ENCODE results near the gene CDCA3.

Gene CDCA3

GRCh38 chr12:6809056-6809455 is 42.0 kb downstream of the CDCA3 start:
- ATAC-seq (replicated peaks) (no peak), DNase-seq (no peak)
- Mint-ChIP-seq H3K36me3 (ENCODE audit: insufficient read depth) (peaks cover 12% of the 10 kb centered on the region), H3K27me3 (peaks cover 4% of the 10 kb centered on the region in 2 donors), H3K27ac (no peak overlapping the region), H3K9me3 (no peaks in the 10 kb centered on the region), H3K4me3 (no peak overlapping the region), H3K4me1 (ENCODE audit: low read depth in 2 of 2) (no peaks in the 10 kb centered on the region)

- H3K9me3 Mint-ChIP-seq = no peaks in the 10 kb centered on the region
- peaks cover 13% of the 10 kb centered on the region for H3K36me3 Mint-ChIP-seq (ENCODE audit: insufficient read depth)
- no peaks in the 10 kb centered on the region for H3K4me1 Mint-ChIP-seq (ENCODE audit: low read depth in 2 of 2)
- H3K4me3 Mint-ChIP-seq = no peak overlapping the region
- DNase-seq (no peak), ATAC-seq (replicated peaks) (no peak)
- no peak overlapping the region for H3K27ac Mint-ChIP-seq
- H3K27me3 Mint-ChIP-seq = no peaks in the 10 kb centered on the region
These were observed 43.9 kb downstream of the CDCA3 start for GRCh38 chr12:6807170-6807569.

GRCh38 chr12:6799147-6799546 is 51.9 kb downstream of the CDCA3 start:
- H3K36me3 Mint-ChIP-seq (ENCODE audit: insufficient read depth) = peaks cover 14% of the 10 kb centered on the region
- no peaks in the 10 kb centered on the region for H3K9me3 Mint-ChIP-seq
- no peak for DNase-seq
- no peak for ATAC-seq (replicated peaks)
- no peaks in the 10 kb centered on the region for H3K4me1 Mint-ChIP-seq (ENCODE audit: low read depth in 2 of 2)
- peaks cover 26 to 38% of the 10 kb centered on the region in 2 donors for H3K27me3 Mint-ChIP-seq
- H3K4me3 Mint-ChIP-seq = no peak overlapping the region
- H3K27ac Mint-ChIP-seq = no peak overlapping the region
